NCI-H524 (cell line): ENCODE results near the gene CMTM7.
"Not testable (repeated sequence)": the region's sequence is repeated elsewhere in the genome, so short reads cannot be mapped to it uniquely, and the experiment has no call there.

Experiments used
- DNase-seq, 2 experiments: peaks; one replicate each; lab custom pipeline; 2025; lab: John Stamatoyannopoulos, UW

CMTM7 gene

DNA sequence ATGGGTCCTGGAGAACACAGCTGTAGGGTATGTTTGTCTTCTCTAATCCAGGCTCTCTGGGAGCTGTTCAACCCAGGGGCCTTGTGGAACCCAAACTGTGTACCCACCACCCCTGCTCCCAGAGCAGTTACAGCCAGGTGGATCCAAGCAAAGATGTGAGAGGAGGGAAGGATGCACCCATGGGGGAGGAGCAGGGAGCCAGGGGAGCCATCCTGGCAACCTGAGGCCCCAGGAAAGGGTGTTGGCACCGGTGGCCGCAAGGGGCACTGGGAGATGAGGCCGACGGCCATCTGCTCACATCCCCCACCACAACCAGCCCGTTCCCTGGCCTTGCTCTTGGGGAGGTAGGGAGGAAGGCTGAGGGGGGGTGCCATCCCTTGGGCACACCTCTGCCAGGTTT lies 67.8 kb downstream of the CMTM7 start:
- DNase-seq, result peak in 1 of 2 experiments; percentile 19

DNA sequence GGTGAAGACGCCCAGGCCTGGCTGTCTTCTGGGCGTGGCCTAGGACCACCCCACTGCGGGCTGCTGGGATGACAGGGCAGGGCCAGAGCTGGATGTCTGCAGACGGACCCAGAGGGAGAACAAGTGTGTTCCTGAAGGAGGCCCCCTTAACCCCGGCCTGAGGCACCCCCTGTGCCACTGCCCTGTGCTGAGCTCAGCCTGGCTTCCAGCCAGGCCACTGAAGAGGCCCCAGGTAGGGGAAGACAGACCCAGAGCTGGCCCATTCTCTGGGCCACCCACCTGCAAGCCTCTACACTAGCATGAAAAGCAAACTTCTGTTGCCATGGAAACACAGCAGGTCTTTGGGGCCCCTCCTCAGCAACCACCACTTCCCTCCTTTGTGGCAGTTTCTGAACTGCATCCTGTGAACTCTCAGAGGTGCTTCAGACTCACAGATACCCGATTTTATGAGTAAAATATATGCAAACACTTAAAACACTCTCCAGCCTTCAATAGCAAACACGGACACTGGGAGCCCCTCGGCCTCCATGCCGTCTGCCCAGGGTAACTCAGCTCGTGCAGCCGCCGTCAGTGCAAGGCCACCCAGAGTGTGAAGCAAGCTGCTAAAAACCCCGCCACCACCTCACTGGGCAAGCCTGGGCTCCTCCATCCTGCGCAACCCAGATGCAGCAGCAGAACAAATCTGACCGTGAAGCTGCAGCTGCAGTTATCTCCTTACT lies 68.5 kb downstream of the CMTM7 start:
- peak; percentile 55 to 82 for DNase-seq

DNA sequence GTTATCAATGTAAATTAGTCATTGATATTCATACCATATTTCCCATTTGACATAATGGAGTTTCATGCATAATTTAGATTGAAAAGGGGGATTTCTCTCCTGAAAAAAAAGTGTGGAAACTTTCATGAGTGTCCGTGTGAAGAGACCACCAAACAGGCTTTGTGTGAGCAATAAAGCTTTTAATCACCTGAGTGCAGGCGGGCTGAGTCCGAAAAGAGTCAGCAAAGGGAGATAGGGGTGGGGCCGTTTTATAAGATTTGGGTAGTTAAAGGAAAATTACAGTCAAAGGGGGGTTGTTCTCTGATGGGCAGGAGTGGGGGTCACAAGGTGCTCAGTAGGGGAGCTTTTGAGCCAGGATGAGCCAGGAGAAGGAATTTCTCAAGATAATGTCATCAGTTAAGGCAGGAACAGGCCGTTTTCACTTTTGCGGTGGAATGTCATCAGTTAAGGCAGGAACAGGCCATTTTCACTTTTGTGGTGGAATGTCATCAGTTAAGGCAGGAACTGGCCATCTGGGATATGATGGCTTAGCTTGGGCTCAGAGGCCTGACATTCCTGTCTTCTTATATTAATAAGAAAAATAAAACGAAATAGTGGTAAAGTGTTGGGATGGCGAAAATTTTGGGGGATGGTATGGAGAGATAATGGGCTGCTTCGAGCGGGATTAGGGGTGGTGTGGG lies 69.3 kb downstream of the CMTM7 start:
- DNase-seq, result not testable (repeated sequence)

DNA sequence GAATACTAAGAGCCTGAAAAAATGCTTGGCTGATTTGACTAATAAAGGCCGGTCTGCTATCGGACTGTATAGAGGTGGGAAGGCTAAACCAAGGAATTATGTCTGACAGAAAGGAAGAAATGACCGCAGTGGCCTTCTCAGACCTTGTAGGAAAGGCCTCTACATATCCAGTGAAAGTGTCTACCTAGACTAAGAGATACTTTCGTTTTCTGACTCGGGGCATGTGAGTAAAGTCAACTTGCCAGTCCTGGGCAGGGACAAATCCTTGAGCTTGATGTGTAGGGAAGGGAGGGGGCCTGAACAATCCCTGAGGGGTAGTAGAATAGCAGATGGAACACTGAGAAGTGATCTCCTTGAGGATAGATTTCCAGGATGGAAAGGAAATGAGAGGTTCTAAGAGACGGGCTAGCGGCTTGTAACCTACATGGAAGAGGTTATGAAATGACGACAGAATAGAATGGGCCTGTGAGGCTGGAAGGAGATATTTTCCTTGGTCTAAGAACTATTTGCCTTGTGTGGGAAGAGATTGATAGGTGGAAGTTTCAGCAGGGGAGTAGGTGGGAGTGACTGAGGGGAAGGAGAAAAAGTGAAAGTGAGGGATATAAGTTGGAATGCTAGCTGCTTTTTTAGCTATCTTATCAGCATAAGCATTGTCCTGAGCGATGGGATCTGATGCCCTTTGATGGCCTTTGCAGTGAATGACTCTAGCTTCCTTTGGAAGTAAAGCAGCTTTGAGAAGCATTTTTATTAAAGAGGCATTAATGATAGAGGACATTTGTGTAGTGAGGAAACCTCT lies 70.7 kb downstream of the CMTM7 start:
- DNase-seq, result peak in 1 of 2 experiments; percentile 22

DNA sequence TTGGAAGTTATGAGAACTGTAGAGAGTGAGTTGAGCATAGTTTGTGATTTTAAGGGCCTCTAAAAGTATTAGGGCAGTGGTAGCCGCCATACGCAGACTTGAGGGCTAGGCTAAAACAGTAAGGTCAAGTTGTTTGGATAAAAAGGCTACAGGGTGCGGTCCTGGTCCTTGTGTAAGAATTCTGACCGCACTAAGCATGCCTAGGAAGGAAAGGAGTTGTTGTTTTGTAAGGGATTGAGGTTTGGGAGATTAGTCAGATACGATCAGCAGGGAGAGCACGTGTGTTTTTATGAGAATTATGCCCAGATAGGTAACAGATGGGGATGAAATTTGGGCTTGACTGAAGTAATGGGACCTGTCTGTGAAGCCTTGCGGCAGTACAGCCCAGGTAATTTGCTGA lies 71.8 kb downstream of the CMTM7 start:
- peak in 1 of 2 experiments; percentile 40 for DNase-seq

DNA sequence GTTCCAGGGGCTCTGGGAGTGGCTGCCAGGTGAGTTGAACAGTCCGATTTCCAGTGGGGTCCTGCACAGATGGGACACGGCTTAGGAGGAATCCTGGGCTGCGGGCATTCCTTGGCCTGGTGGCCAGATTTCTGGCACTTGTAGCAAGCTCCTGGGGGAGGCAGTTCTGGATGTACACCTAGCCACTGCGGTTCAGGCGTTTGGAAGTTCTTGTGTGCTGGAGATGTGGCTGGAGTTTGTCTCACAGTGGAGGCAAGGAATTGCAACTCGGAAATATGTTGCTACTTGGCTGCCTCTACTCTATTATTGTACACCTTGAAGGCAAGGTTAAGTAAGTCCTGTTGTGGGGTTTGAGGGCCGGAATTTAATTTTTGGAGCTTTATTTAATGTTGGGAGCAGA lies 73.1 kb downstream of the CMTM7 start:
- not testable (repeated sequence) for DNase-seq

DNA sequence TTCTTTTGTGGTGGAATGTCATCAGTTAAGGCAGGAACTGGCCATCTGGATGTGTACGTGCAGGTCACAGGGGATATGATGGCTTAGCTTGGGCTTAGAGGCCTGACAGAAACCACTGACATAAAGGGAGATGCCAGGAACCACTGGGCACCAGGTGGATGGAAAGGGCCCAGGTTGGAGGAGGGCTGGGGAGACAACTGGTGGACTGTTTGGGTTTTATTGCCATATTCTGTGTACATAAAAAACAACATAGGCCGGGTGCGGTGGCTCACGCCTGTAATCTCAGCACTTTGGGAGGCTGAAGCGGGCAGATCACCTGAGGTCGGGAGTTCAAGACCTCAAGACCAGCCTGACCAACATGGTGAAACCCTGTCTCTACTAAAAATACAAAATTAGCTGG lies 75.2 kb downstream of the CMTM7 start:
- not testable (repeated sequence) for DNase-seq

DNA sequence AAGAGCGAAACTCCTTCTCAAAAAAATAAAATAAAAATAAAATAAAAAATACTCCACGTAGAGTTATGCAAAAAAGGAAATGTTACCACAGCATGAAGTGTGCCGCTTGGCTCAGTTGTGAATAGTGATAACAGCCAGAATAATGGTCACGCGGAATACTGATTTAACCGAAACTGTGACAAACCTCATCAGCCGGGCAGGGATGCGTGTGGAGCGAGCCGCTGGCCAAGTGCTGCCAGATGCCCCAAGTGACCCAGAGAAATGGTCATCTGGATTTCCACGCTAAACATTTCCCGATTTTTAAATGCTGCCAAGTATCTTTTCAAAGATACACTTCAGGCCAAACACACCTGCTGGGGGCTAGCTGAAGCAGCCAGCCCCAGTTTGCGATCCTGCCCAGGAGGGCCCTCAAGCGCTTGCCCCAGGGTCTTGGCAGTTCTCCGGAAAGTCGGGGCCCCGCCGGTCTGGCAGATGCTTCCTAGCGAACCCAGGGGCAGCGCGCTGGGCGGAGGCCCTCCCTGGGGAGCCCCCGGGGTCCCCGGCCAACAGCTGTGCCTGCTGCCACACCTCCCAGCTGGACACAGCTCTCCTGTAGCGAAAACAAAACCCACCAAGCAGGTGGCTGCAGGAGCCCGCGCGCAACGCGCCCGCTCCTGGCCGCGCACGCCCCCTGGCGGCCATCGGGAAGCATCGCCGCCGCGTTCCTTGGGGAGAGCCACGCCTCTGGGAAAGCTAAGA lies 75.8 kb downstream of the CMTM7 start:
- DNase-seq, result peak; percentile 50 to 80

DNA sequence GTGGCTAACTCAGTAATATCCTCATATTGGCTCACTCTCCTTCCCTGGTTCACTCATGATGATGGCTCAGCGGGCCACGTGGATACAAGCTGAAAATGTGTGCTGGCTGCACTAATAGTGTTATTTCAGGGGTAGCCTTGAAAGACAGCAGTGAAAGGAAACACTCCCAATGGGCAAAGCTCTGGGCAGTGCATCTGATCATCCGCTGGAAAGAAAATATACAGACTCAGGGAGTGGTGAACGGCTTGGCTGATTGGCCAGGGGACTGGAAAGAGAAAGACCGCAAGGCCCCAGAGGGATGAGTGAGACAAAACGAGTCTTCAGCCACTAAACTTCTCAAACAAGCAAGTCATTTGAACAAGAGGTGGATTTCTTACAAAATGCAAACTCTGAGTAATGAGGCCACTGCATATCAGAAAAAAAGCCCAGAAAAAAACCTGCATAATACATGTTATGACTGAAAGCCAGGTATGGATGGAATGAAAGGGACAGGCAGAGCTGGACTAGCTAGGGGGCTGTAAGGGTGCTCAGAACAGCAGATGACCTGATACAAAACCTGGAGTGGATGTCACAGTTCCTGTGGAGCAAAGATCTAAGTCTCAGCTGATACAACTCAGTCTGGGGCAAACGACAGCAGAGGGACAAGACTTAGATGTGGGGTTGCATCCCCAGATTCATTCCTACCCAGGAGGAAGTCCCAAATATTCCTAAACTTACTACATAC lies 77.7 kb downstream of the CMTM7 start:
- no peak for DNase-seq

DNA sequence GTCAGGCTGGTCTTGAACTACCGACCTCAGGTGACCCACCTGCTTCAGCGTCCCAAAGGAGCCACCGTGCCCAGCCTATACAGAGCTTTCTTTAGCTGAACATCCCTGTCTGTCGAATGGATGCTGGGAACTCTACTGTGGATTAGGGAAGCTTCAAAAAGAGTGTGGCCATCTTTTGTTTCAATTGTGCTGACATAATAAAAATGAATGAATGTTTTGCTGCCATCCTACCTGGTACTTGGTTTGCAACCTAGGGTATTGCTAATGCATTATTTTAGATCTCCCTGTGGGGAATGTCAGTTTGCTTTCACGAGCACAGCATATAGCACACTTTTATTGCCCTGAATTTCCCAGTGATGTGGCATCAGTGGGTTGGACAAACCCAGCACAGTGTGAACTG lies 78.7 kb downstream of the CMTM7 start:
- DNase-seq, result no peak

DNA sequence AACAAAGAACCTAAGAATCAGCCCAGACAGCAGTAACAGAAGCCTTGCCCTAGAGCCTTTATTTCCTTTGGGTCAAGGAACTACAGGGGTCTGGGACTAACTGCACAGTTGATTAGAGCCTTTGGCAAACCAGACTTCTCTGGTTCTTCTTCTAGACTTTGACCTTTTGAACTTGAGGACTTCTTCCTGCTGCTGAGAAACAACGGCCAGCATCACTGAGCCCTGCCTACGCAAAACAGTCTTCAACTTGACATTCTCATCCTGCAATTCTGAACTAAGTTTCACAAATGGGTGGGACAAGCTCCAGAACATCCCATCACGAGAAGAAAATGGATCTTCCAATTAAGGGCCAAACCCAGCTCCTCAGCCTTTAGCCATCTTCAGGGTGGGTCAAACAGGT lies 79.6 kb downstream of the CMTM7 start:
- no peak for DNase-seq

DNA sequence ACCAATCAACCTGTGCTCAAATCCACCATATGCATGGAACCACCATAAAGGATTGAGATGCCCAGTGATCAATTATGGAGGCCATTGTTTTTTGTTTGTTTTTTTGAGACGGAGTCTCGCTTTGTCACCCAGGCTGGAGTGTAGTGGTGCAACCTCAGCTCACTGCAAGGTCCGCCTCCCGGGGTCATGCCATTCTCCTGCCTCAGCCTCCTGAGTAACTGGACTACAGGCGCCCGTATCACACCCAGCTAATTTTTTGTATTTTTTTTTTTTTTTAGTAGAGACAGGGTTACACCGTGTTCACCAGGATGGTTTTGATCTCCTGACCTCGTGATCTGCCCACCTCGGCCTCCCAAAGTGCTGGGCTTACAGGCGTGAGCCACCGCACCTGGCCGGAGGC lies 80.5 kb downstream of the CMTM7 start:
- DNase-seq, result not testable (repeated sequence)

DNA sequence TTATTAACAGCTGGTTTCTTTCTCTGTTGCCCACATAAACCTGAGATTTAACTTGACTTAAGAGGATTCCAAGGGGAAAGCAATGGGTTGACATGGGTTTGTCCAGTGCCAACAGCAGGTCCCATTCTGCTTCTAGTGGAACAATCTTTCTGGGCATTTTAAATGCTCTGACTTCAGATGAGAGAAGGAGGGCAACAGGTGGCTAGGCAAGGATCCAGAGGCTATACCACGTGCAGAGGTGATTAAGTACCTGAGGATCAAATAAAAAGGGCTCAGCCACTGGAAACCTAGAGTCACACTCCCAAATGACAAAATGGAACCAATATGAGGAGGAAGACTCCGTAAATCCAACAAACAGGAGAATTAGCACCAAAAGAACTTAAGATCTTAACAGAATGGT lies 82.5 kb downstream of the CMTM7 start:
- no peak for DNase-seq

DNA sequence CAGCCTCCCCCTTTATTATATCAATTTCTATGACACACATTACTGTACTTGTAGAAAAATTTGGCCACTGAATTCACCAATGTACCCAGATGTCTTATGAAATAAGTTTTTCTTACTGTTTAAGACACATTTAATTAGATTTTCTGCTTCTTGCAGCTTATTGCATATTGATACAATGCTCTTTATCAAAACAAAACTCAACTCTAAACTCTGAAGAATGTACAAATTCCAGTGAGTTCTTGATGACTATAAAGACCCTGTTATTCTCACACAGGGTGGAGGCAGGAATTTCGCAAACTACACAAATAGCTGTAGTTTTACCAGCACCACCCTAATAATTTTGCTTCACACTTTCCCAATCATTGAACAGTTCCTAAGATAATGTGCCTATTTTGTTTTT lies 89.0 kb downstream of the CMTM7 start:
- no peak for DNase-seq

DNA sequence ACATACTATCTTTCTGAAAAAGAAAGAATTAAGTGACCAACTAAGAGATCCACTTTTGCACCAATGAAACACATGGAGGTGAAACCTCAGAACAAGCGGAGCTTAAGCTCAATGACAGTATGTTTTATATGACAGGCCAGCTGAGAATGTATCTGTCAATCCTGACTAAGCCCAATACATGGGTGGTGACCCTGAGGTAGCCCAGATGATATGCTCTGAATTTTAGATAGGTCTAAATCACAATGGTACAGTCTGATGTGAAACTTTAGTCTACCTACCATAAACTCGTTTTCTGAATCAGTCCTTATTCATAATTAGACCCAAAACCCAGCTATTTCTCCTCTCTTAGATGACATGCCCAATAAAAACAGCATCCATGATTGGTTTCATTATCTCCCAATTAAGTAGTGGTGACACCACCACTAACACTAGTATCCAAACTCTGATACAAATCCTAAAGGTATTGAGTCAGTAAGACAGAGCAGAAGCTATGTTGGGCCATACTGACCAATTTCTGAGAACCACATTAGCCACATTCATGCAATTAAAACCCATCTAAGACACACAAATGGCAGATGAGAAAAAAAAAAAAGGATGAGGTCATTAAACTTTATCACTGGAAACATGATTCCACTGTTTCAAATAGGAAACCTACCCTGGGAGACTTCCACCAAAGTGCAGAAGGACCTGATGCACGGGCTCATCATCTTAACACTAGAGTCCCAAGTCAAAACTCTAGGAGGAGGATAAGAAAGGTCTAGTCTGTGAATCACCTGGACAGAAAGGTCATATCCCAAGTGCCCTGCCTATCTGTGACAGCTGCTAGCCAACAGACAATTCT lies 90.4 kb downstream of the CMTM7 start:
- no peak for DNase-seq

DNA sequence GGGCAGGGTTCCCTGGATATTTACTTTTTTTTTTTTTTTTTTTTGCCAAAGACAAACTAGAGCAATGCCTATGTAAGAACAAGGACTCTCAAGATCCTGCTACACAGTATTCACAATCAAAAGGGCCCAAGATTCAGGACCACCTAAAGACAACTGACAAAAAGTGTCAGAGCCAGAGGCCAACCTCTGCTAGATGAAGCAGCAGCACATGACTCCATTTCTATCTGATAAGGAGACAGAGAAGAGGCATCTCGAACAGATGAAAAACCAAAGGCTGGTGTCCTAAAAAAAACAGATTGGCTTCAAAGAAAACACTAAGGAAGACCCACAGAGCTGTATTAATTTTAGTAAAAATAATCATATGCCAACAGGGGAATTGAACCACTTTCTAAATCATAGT lies 91.0 kb downstream of the CMTM7 start:
- DNase-seq, result no peak

DNA sequence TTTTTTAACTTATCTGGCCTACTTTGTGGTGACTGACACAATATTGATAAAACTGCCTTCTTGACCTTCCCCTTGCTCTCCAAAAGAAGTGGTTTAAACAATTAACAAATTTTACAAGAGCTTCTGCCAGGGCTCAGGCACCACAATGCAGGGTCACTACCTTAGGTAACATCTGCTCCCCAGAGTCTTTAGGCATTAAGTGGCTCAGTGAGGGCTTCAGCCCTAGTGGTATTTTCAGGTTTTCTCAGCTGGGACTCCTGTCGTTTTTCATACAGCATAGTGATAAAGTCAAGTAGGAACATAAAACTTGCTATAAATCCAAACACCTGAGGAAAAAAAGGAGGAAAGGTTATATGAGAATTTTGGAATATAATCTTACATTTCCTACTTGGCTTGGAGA lies 92.1 kb downstream of the CMTM7 start:
- peak in 1 of 2 experiments; percentile 76 for DNase-seq

DNA sequence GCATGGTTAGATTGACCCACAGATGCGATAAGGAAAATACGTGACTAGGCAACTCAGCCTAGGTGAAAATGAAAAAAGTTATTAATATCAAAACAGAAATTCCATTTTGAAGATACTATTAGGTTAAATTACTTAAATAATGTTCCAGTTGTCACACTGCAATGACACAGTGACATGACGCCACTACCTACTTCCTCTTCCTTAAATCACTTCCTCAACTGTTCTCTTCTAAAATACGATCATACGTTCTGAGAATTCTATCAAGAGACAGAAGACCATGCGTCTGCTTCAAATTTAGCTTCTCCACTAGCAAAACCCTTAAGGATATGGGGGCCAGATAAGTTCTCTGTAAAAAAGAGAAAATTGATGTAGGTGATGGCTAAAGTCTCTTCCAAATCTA lies 92.8 kb downstream of the CMTM7 start:
- DNase-seq, result no peak

DNA sequence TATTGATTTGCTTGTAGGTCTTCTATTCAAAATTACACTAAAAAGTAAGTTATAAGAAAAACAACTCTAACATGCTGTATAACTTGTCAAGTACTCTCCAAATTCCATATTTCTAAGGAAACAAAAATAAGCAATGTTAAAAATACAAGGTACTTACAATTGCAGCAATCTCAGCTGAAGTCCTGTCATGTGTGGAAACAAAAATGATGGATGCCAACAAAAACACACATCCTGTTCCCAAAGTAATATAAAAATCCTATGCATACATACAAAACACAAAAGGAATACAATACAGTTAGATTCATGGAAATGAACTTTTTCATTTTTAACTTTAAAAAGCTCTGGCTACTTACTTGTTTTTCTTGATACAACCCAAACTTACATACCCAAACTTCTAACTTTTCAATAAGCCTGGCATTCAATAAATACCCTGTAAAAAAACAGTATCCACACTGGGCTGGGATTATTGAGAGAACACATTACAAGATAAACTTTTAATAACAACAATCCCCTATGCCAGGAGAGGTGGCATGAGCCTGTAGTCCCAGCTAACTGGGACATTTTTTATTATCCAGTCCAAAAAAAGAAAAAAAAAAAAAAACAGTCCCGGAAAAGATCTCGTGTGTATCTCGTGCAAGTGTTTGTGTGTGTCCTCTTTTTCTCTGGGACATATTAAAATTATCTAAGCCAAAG lies 96.3 kb downstream of the CMTM7 start:
- no peak for DNase-seq

DNA sequence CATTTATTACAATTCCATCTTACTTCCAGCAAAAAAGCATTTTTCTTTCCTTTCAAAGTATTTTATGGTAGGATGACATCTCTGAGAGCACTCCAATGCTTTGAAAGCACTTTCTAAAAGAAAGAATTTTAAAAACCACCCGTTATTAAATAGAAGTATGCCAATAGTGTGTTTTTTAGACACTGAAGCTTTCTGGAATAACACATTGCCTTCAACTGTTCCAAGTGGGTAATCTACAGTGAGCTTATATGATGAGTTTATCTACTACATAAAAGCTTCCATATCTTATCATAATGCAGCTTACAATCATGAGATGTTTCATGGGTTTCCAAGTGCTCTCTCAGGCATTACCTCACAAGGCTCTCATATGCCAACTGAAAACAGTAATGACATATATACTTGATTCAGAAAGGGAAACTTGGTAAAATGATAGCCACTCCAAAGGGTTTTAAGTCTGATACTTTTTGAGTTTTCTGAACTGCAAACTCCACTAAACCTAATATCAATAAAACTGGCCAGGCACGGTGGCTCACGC lies 96.9 kb downstream of the CMTM7 start:
- no peak for DNase-seq
